Stimulated activated CD8-positive, alpha-beta memory T cell treated with anti-CD3 and anti-CD28 coated beads, Interleukin-2, amount 100 ng/mL, for 48 hours (primary cell): ENCODE data around the gene WDR41.
"Not testable (repeated sequence)": the region's sequence is repeated elsewhere in the genome, so short reads cannot be mapped to it uniquely, and the experiment has no call there.

ENCODE experiments used
- DNase-seq, 2 donors: peaks; one replicate each; pipeline ENCODE4 v3.0.0-alpha.2; 2020; ENCODE audit warnings: low read depth in 2 of 2

WDR41 gene, protein sequence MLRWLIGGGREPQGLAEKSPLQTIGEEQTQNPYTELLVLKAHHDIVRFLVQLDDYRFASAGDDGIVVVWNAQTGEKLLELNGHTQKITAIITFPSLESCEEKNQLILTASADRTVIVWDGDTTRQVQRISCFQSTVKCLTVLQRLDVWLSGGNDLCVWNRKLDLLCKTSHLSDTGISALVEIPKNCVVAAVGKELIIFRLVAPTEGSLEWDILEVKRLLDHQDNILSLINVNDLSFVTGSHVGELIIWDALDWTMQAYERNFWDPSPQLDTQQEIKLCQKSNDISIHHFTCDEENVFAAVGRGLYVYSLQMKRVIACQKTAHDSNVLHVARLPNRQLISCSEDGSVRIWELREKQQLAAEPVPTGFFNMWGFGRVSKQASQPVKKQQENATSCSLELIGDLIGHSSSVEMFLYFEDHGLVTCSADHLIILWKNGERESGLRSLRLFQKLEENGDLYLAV

DNA sequence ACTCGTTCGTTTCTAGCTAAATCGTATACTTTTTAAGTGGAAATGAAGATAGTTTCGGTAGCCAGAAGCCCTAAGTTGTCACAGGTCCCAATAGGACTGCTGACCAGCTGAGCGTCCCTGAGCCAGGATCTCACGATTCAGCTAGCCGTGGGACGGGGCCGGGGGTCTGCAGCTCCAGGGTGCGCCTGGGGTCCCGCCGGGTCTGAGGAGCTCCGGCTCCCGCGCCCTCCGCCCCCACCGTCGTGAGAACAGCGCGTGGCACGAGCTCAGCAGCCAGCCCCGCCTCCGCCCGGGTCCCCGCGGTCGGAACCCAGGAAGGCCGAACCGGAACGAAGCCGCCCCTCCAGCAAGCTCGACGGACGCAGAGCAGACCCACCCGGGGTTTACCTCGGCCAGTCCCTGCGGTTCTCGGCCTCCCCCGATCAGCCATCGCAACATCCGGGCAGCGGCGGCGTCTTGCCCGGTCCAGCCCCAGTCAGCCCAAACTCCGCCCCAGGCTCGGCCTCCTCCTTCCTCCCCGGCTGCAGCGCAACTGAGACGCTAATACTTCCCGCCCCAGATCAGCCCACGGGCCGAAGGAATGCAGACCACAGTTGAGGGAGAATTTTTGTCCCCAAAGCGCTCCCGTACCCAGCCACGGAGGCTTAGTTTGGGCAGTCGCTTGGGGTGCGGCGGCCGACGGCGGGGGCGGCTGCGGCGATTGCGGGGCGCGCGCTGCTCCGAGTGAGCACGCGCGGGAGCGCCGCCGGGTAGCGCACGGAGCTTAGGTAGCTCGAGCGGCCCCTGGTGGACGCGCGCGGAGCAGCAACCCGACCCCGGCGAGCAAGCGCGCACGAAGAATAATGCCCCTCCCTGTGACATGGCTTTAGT, at the start of gene WDR41:
WDR41 (minus strand) TSS at position 534 of the 870 bp plus-strand sequence; CDS start at position 438, 96 bp downstream.
- DNase-seq: peak; percentile 81 to 82

- DNase-seq: no peak
Observed at GRCh38 chr5:77531297-77531696, 39.2 kb upstream of the WDR41 start.

- no peak for DNase-seq
Observed at GRCh38 chr5:77518304-77518703, 26.2 kb upstream of the WDR41 start.

DNA sequence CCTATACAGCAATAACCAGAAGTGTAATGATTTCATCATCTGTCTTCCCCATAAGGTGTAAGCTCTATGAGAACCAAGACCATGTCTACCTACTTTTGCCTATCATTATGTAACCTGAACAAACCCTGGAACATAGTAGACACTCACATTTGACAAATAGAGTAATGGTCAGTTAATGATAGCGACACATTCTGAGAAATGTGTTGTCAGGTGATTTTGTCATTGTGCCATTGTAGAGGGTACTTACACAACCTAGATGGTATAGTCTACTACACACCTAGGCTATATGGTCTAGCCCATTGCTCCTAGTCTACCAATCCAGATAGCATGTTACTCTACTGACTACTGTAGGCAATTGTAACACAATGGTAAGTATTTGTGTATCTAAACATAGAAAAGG, 22.3 kb upstream of the WDR41 start:
- no peak for DNase-seq

DNA sequence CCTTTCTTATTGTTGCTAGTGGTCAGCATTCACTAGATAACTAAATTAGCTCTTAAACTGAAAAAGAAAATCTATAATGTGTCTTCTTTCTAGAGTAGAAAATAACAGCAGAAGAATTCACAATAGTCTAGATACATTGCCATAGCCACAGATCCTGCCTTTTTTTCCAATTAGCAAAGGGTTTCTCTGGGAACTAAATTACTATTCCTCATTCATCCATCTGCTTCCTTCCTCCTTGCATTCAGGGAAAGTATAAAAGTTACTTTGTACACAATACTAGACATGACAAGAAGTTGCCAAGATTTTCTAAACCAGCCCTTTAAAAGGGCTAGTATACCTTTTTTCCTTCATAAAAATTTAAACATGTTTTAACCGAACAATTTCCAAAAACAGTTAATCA, 21.2 kb upstream of the WDR41 start:
- no peak for DNase-seq

DNA sequence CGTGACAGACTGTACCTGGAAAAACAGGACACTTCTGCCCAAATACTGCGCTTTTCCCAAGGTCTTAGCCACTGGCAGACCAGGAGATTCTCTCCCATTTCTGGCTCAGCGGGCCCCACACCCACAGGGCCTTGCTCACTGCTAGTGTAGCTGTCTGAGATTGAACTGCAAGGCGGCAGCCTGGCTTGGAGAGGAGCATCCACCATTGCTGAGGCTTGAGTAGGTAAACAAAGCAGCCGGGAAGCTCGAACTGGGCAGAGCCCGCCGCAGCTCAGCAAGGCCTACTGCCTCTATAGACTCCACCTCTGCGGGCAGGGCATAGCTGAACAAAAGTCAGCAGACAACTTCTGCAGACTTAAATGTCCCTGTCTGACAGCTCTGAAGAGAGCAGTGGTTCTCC, 9.0 kb upstream of the WDR41 start:
- not testable (repeated sequence) for DNase-seq

DNA sequence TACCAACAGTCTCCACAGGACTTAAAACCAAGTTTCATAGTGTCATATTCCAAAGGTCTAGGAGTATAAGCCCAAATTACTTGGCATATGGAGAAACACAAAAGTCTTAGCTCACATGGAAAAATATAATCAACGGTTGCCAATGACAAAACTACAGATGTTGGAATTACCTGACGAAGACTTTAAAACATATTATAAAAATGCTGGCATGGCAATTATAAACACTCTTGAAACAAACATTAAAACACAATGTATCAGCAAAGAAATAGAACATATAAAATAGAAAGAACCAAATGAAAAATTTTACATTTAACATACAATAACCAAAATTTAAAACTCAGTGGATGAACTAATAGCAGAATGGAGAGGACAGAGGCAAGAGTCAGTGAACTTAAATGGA, 7.9 kb upstream of the WDR41 start:
- no peak for DNase-seq

DNA sequence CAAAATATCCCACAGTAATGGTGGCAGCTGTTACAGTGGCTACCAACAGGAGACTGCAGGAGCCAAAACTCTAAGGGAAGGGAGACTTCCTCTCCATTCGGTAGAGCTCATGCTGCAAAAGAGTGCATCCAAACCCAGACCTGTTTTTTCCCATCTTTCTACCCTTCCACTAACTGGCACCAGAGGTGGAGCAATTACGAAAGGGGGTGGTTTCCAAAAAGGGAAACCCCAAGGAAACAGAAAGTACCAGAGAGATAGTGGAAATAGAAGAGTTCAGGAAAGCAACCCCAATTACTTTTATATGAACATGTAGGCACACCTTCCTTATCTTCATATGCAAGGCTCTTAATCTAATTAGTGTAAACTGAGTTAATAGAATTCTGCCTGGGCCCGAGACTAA, 7.3 kb upstream of the WDR41 start:
- no peak for DNase-seq

- no peak for DNase-seq
Observed at GRCh38 chr5:77498952-77499351, 6.8 kb upstream of the WDR41 start.

DNA sequence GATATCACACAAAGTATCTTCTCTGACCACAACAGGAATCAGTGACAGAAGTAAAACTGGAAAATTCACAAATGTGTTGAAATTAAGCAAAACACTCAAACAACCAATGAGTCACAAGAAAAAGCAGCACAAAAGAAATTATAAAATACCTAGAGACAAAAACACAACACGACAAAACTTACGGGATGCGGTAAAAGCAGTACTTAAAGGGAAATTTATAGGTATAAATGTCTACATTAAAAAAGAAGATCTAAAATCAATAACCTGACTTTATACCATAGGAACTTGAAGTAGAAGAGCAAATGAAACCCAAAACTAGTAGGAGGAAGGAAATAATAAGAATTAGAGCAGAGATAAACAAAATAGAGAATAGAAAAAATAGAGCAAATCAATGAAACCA, 2.8 kb upstream of the WDR41 start:
- no peak for DNase-seq

GRCh38 chr5:77492653-77493000, 511 bp upstream of the WDR41 start:
- DNase-seq: no peak

DNA sequence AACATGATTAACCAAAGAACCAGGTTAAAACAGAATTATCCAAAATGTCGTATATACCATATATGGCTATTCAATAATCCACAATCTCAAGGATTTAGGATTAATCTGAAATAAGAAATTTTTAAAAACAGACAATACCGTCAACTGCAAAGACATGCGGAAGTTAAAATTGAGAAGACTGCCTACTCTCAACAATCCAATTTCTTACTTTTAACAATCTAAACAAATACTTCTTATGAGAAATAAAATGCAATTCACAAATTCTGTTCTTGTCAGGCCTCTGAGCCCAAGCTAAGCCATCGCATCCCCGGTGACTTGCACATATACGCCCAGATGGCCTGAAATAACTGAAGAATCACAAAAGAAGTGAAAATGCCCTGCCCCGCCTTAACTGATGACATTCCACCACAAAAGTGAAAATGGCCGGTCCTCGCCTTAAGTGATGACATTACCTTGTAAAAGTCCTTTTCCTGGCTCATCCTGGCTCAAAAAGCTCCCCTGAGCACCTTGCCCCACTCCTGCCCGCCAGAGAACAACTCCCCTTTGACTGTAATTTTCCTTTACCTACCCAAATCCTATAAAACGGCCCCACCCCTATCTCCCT, 1.3 kb downstream of the WDR41 start:
- not testable (repeated sequence) for DNase-seq

DNA sequence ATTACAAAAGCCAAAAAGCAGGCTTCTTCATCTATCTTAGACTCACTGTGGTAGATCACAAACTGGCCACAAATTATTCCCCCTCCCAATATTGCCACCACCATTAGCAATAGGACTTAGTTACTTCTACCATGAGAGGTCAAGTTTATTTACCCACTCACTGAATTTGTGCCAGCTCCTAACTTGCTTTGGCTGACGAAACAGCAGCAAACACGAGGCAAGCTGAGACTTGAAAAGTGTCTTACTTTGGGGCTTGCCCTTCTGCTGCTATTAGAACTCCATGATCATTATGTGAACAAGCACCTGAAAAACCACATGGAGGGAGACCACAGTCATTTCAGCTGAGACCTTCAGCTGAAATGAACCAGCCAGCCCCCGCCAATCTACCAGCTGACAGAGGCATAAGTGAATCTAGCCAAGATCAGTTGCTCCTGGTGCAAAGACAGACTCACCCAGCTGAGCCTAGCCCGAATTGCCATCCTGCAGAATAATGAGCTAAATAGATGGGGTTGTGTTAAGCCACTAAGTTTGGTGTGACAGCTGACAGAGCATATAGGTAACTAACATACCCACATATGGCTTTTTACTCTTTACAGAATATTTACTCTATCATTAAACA, 5.7 kb downstream of the WDR41 start:
- DNase-seq: no peak

GRCh38 chr5:77483682-77484081, 8.4 kb downstream of the WDR41 start:
- DNase-seq: no peak

GRCh38 chr5:77475041-77475440, 17.1 kb downstream of the WDR41 start:
- DNase-seq: not testable (repeated sequence)

GRCh38 chr5:77468875-77469274, 23.2 kb downstream of the WDR41 start:
- not testable (repeated sequence) for DNase-seq

GRCh38 chr5:77463905-77464304, 28.2 kb downstream of the WDR41 start:
- no peak for DNase-seq

- no peak for DNase-seq
Observed at GRCh38 chr5:77461287-77461686, 30.8 kb downstream of the WDR41 start.

- DNase-seq: no peak
Observed at GRCh38 chr5:77454123-77454522, 38.0 kb downstream of the WDR41 start.

DNA sequence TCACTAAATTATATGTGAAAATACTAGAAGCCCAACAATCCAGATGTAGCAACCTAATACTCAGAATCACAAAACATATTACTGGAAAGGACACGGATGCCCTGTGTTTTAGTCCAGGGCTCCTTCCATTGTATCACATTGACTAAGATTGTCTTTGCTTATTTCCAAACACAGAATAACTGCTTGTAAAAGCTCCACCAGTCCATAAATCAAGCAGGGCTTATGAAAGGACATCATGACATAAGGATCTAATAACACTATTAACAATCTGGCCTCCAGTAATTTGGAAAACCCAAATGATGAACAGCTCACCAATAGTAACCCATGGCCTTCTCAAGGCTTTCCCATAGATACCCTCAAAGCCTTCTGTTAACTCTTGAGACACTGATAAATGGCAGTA, 39.8 kb downstream of the WDR41 start:
- no peak for DNase-seq

- DNase-seq: no peak
Observed at GRCh38 chr5:77449981-77450380, 42.1 kb downstream of the WDR41 start.

GRCh38 chr5:77449277-77449676, 42.8 kb downstream of the WDR41 start:
- no peak for DNase-seq
